ENCODE data around the gene CD200. TPM values are rescaled to one million over a fixed set of nuclear protein-coding genes. Genes with fewer than 3 reads are reported as not detected.

The CD200 gene
- total RNA-seq, 1 donor from 2014 or later, result 19.0 TPM

- intact Hi-C loops (cut with micrococcal nuclease), result no loop called here
- H3K36me3 Mint-ChIP-seq (ENCODE audit: low read depth), result no peaks in the 10 kb centered on the region
- peaks cover 4% of the 10 kb centered on the region for H3K9me3 Mint-ChIP-seq
- DNase-seq (no peak), ATAC-seq (ENCODE audit: low read depth) (no peak)
- H3K27me3 Mint-ChIP-seq, result no peaks in the 10 kb centered on the region
- H3K4me3 Mint-ChIP-seq, result no peak overlapping the region
- no peak for TF ChIP-seq CTCF (IDR thresholded peaks at IDR 0.05)
- ChIA-PET CTCF (interaction anchor here (0.8 to 1.1 kb wide), 2 partner anchors 23 to 206 kb away, joined by 3 read pairs; no protein-coding TSS in a partner anchor), POLR2A (no interaction called here)
- H3K27ac Mint-ChIP-seq, result no peak overlapping the region
- peaks cover 8% of the 10 kb centered on the region for H3K4me1 Mint-ChIP-seq
These were observed 17.2 kb upstream of the CD200 start for GRCh38 chr3:112315791-112316190.

DNA sequence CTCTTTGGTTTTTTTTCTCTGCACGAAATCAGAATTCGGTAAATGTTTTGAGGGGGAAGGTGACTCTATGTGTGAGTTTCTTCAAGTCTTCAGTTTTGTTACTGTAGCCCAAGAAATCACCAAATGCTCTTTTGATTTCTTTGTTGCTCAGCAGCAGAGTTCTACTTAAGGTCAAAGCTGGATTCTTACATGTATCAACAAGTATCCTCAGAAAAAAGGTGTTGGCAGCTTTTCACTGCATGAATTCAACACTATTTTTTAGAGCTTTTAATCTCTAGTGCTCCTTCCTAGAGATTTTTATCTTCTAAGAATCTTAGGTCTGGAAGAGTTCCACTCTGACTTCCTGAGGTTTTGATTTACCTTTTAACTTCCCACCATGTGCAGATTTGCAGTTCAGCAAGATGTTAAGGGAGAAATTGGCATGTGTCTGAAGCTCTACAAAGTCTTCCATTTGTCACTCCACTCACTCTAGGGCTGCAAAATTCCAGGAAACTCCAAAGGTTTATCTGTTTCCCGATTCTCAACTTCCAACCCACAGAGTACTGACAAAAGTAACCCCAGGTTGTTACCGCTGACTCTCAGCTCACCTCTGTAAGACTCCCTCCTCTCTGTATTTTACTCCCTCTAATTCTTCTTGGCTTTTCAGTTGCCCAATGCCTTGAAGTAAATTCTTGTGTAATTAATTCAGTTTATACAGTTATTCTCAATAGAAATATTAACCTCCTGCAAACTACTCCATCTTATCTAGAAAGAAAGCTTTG lies 13.3 kb upstream of the CD200 start:
- H3K9me3 Mint-ChIP-seq, result no peaks in the 10 kb centered on the region
- ATAC-seq (ENCODE audit: low read depth) (no peak), DNase-seq (no peak)
- no peak for TF ChIP-seq CTCF (IDR thresholded peaks at IDR 0.05)
- H3K36me3 Mint-ChIP-seq (ENCODE audit: low read depth), result no peaks in the 10 kb centered on the region
- no peak overlapping the region for H3K4me3 Mint-ChIP-seq
- no peaks in the 10 kb centered on the region for H3K27me3 Mint-ChIP-seq
- POLR2A ChIA-PET, result interaction anchor here (0.6 kb wide), 2 partner anchors 13 to 1000 kb away, joined by 3 to 4 read pairs; no protein-coding TSS in a partner anchor
- intact Hi-C loops (cut with micrococcal nuclease), result loop anchor here (2.0 kb wide), 1 partner anchor 15 kb away; no protein-coding TSS in a partner anchor
- CTCF ChIA-PET, result no interaction called here
- H3K4me1 Mint-ChIP-seq, result peaks cover 3% of the 10 kb centered on the region
- H3K27ac Mint-ChIP-seq, result no peak overlapping the region

GRCh38 chr3:112320691-112321090 lies 12.3 kb upstream of the CD200 start:
- Mint-ChIP-seq H3K27ac (no peak overlapping the region), H3K9me3 (no peaks in the 10 kb centered on the region), H3K4me1 (no peaks in the 10 kb centered on the region), H3K4me3 (no peak overlapping the region), H3K36me3 (ENCODE audit: low read depth) (no peaks in the 10 kb centered on the region), H3K27me3 (no peaks in the 10 kb centered on the region)
- CTCF ChIA-PET, result no interaction called here
- no peak for TF ChIP-seq CTCF (IDR thresholded peaks at IDR 0.05)
- intact Hi-C loops (cut with micrococcal nuclease), result loop anchor here (2.0 kb wide), 1 partner anchor 16 kb away; no protein-coding TSS in a partner anchor
- DNase-seq, result no peak
- POLR2A ChIA-PET, result no interaction called here
- ATAC-seq (ENCODE audit: low read depth), result no peak

GRCh38 chr3:112321867-112322652 lies 10.9 kb upstream of the CD200 start:
- intact Hi-C loops (cut with micrococcal nuclease), result loop anchor here (2.0 kb wide), 1 partner anchor 17 kb away; no protein-coding TSS in a partner anchor
- POLR2A ChIA-PET, result interaction anchor here (0.7 kb wide), 2 partner anchors 16 to 220 kb away, joined by 4 read pairs; no protein-coding TSS in a partner anchor
- no peak for ATAC-seq (ENCODE audit: low read depth)
- H3K27ac Mint-ChIP-seq, result no peak overlapping the region
- no peaks in the 10 kb centered on the region for H3K4me1 Mint-ChIP-seq
- CTCF ChIA-PET, result interaction anchor here (0.7 to 1.5 kb wide), 4 partner anchors 29 to 211 kb away, joined by 3 to 7 read pairs (median 4); partner anchors contain the start of gene SLC9C1
- no peak for DNase-seq
- H3K36me3 Mint-ChIP-seq (ENCODE audit: low read depth), result no peaks in the 10 kb centered on the region
- H3K9me3 Mint-ChIP-seq, result no peaks in the 10 kb centered on the region
- no peak for TF ChIP-seq CTCF (IDR thresholded peaks at IDR 0.05)
- no peaks in the 10 kb centered on the region for H3K27me3 Mint-ChIP-seq
- no peak overlapping the region for H3K4me3 Mint-ChIP-seq

Data from activated B cell treated with CpG ODN at 0.5 μM for 24 hours (primary cell).